HCT116 (cell line): ENCODE data around the gene RPS16. TPM values are rescaled to one million over a fixed set of nuclear protein-coding genes. Genes with fewer than 3 reads are reported as not detected.
A peak's percentile ranks its signal among the peaks of the same experiment; 100 is the strongest.

Source experiments
- ATAC-seq: fragments of 200-7000 bp; cut with Tn5 transposase; 2 replicates; pipeline ENCODE4 v1.9.1; 2020; ENCODE audit warnings: mild to moderate bottlenecking, moderate library complexity
- BruUV-seq: library from RNA; stranded (reverse); fragments of 400-500 nt; replicated peaks from 2 replicates; lab custom pipeline; 2021; lab: Mats Ljungman, UMichigan
- CTCF ChIA-PET: fragments of 300-600 bp; sonication (Branson Sonifier 250); formaldehyde crosslinking; loops from one replicate; lab custom pipeline; 2021; ENCODE audit warnings: antibody characterized with exemption; lab: Charles Lee
- POLR2A ChIA-PET: fragments of 300-600, 350-600 bp; sonication (Branson Sonifier 250); formaldehyde crosslinking; loops from one replicate; lab custom pipeline; 2021; ENCODE audit warnings: antibody characterized with exemption; lab: Charles Lee
- RAD21 ChIA-PET, 2 experiments: fragments of 300-600 bp; sonication (Branson Sonifier 250); formaldehyde crosslinking; loops; one replicate each; lab custom pipeline; 2023; ENCODE audit warnings: low total read pairs in 2 of 2; ENCODE audit not compliant: uncharacterized antibody in 2 of 2, unreplicated experiment in 2 of 2, low non-redundant PET in 1 of 2; lab: Charles Lee
- DNase-seq: peaks from one replicate; pipeline ENCODE4 v3.0.0-alpha.2; 2010; ENCODE audit warnings: low read depth, low spot score
- H2AFZ ChIP-seq: fragments of 200-600 bp; shearing (Covaris generic), sonication (generic); 2 replicates; pipeline ENCODE4 v1.6.1; 2017; ENCODE audit warnings: low read depth, mixed run types, mixed read lengths, antibody characterized with exemption, low read length; ENCODE audit not compliant: poor library complexity, severe bottlenecking
- H3K27ac ChIP-seq: 2 replicates; pipeline ENCODE4 v1.5.1; 2012; ENCODE audit warnings: low read depth, low read length
- H3K27me3 ChIP-seq: fragments of 200-600 bp; sonication (generic); 2 replicates; pipeline ENCODE4 v1.6.1; 2016; ENCODE audit warnings: mixed run types, low read length, mixed read lengths; ENCODE audit not compliant: insufficient read depth
- H3K36me3 ChIP-seq, 2 experiments: fragments of 200-500 bp in 1 of 2; fragments of 200-600 bp in 1 of 2; sonication (Bioruptor generic) in 1 of 2; sonication (generic) in 1 of 2; 2 replicates each; pipeline versions ENCODE4 v1.5.1 to v1.6.1; 2014 to 2016; ENCODE audit warnings: low read length in 2 of 2, inconsistent platforms in 1 of 2, mixed read lengths in 1 of 2, mixed run types in 1 of 2; ENCODE audit not compliant: insufficient read depth in 2 of 2, control insufficient read depth in 1 of 2
- H3K4me1 ChIP-seq, 2 experiments: fragments of 200-600 bp in 1 of 2; sonication (generic) in 1 of 2; 2 replicates each; pipeline versions ENCODE4 v1.5.1 to v1.6.1; 2012 to 2017; ENCODE audit warnings: low read length in 2 of 2, inconsistent platforms in 1 of 2, mild to moderate bottlenecking in 1 of 2, mixed read lengths in 1 of 2, mixed run types in 1 of 2, moderate library complexity in 1 of 2; ENCODE audit not compliant: insufficient read depth in 2 of 2, control insufficient read depth in 1 of 2
- H3K4me2 ChIP-seq: fragments of 200-600 bp; sonication (generic); 2 replicates; pipeline ENCODE4 v1.6.1; 2017; ENCODE audit warnings: mixed run types, low read length, mixed read lengths
- H3K4me3 ChIP-seq, 2 experiments: fragments of 200-600 bp in 1 of 2; sonication (generic) in 1 of 2; replicated peaks in 1 of 2; 2 replicates each; pipeline ENCODE4 v1.5.1; 2011 to 2016; ENCODE audit warnings: low read length in 2 of 2, control low read depth in 1 of 2, low read depth in 1 of 2, mild to moderate bottlenecking in 1 of 2, mixed read lengths in 1 of 2, mixed run types in 1 of 2
- H3K79me2 ChIP-seq: fragments of 200-600 bp; sonication (generic); 2 replicates; pipeline ENCODE4 v1.6.1; 2017; ENCODE audit warnings: mild to moderate bottlenecking, mixed run types, low read length, moderate library complexity, mixed read lengths; ENCODE audit not compliant: insufficient read depth
- H3K9ac ChIP-seq: fragments of 200-600 bp; sonication (generic); 2 replicates; pipeline ENCODE4 v1.6.1; 2016; ENCODE audit warnings: low read length, mixed read lengths
- H3K9me2 ChIP-seq: fragments of 200-600 bp; sonication (generic), shearing (Covaris generic); 2 replicates; pipeline ENCODE4 v1.6.1; 2017; ENCODE audit warnings: mixed run types, mild to moderate bottlenecking, moderate library complexity; ENCODE audit not compliant: insufficient read depth
- H3K9me3 ChIP-seq, 2 experiments: fragments of 200-500 bp in 1 of 2; fragments of 200-600 bp in 1 of 2; sonication (Bioruptor generic) in 1 of 2; sonication (generic) in 1 of 2; 2 replicates each; pipeline ENCODE4 v1.6.1; 2014 to 2017; ENCODE audit warnings: low read length in 2 of 2, mixed read lengths in 2 of 2, inconsistent platforms in 1 of 2, low read depth in 1 of 2, mild to moderate bottlenecking in 1 of 2, mixed run types in 1 of 2, moderate library complexity in 1 of 2; ENCODE audit not compliant: control insufficient read depth in 1 of 2, insufficient read depth in 1 of 2
- H4K20me1 ChIP-seq: fragments of 200-600 bp; sonication (generic), shearing (Covaris generic); 2 replicates; pipeline ENCODE4 v1.6.1; 2017; ENCODE audit warnings: mixed run types, mild to moderate bottlenecking, moderate library complexity; ENCODE audit not compliant: insufficient read depth
- CEBPB ChIP-seq: IDR thresholded peaks from 2 replicates; pipeline ENCODE4 v1.6.1; 2012; ENCODE audit warnings: low read depth
- EGR1 ChIP-seq: IDR thresholded peaks from 2 replicates; pipeline ENCODE4 v1.6.1; 2012; ENCODE audit warnings: low read depth
- EZH2 ChIP-seq: fragments of 200-600 bp; sonication (generic); IDR thresholded peaks from 2 replicates; pipeline ENCODE4 v1.6.1; 2017; ENCODE audit warnings: antibody characterized with exemption, mixed run types
- EZH2phosphoT487 ChIP-seq: fragments of 200-600 bp; IDR thresholded peaks from 2 replicates; pipeline ENCODE4 v1.6.1; 2018; ENCODE audit warnings: antibody characterized with exemption, borderline replicate concordance
- FOSL1 ChIP-seq: IDR thresholded peaks from 2 replicates; pipeline ENCODE4 v1.6.1; 2012; ENCODE audit warnings: low read depth
- JUND ChIP-seq: IDR thresholded peaks from 2 replicates; pipeline ENCODE4 v1.6.1; 2012
- POLR2A ChIP-seq: IDR thresholded peaks from 2 replicates; pipeline ENCODE4 v1.7.0; 2011; ENCODE audit warnings: borderline replicate concordance; ENCODE audit not compliant: insufficient read depth, insufficient read length; ENCODE audit errors: extremely low read depth
- POLR2AphosphoS5 ChIP-seq: IDR thresholded peaks from 2 replicates; pipeline ENCODE4 v1.6.1; 2011; ENCODE audit warnings: mild to moderate bottlenecking, low read depth, low read length, moderate library complexity
- SP1 ChIP-seq: IDR thresholded peaks from 2 replicates; pipeline ENCODE4 v1.6.1; 2012; ENCODE audit warnings: low read depth
- SRF ChIP-seq: IDR thresholded peaks from 2 replicates; pipeline ENCODE4 v1.6.1; 2012; ENCODE audit warnings: low read depth
- YY1 ChIP-seq: IDR thresholded peaks from 2 replicates; pipeline ENCODE4 v1.6.1; 2011; ENCODE audit warnings: low read length, low read depth, moderate library complexity, mild to moderate bottlenecking; ENCODE audit not compliant: insufficient replicate concordance; ENCODE audit errors: extremely low read depth
- ZNF274 ChIP-seq: fragments of 200-500 bp; sonication (Bioruptor generic); IDR thresholded peaks from 2 replicates; pipeline ENCODE4 v1.6.1; 2014; ENCODE audit warnings: mild to moderate bottlenecking, low read depth, low read length, inconsistent platforms
- intact Hi-C: fragments of 100-400 bp; cut with micrococcal nuclease; formaldehyde crosslinking; loops from 2 replicates; pipeline ENCODE4 v1.10.0; 2022
- total RNA-seq: library from RNA; stranded (reverse); gene quantifications from one replicate; pipeline ENCODE4 v1.2.1, GENCODE V29; 2021; ENCODE audit not compliant: unreplicated experiment
- TF ChIP-seq, protein P1 (sequence below): IDR thresholded peaks from 2 replicates; pipeline ENCODE4 v1.6.1; 2011; ENCODE audit warnings: mild to moderate bottlenecking, low read length, moderate library complexity; ENCODE audit not compliant: insufficient replicate concordance; ENCODE audit errors: extremely low read depth
- TF ChIP-seq, protein P2 (sequence below): IDR thresholded peaks from 2 replicates; pipeline ENCODE4 v1.6.1; 2012
- TF ChIP-seq, protein P3 (sequence below): IDR thresholded peaks from 2 replicates; pipeline ENCODE4 v1.6.1; 2012; ENCODE audit warnings: low read depth

RPS16 gene
- total RNA-seq, 1 experiment from 2014 or later, result 3,365 TPM

DNA sequence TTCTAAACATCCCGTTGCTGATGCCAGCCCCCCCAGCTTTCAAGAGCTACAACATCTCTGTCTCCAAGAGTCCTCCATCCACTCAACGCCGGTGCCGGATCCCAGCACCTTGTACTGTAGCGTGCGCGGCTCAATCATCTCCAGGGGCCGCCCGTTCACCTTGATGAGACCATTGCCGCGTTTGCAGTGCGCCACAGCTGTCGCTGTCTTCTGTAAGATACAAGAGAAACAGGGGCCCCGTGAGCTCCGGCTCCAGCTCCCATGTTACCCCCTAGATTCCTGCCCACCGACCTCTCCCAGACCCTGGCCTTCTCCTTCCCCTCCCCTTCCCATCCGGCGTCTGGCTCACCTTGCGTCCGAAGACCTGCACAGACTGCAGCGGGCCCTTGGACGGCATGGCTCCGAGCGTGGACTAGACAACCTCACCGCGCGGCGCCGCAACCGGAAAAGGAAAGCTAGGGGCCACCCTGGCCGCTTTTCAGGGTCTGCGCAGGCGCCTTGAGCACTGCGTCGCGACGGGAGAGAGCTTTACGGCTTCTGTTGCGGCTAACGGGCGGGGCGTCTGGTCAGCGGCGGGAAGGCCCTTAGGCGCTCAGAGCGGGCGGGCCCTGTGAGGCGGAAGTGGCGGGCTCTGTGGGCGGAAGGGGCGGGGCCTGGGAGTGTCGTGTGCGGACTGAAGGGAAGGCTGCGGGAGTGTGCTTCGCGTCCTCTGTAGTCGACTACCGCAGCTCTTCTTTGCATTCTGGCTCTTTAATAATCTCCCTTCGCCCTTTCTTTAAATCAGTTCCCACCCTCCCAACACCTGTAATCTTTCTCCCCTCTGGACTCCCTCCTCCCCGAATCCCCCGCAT is at the start of gene RPS16 (continued):
- TF ChIP-seq, protein P1, sequence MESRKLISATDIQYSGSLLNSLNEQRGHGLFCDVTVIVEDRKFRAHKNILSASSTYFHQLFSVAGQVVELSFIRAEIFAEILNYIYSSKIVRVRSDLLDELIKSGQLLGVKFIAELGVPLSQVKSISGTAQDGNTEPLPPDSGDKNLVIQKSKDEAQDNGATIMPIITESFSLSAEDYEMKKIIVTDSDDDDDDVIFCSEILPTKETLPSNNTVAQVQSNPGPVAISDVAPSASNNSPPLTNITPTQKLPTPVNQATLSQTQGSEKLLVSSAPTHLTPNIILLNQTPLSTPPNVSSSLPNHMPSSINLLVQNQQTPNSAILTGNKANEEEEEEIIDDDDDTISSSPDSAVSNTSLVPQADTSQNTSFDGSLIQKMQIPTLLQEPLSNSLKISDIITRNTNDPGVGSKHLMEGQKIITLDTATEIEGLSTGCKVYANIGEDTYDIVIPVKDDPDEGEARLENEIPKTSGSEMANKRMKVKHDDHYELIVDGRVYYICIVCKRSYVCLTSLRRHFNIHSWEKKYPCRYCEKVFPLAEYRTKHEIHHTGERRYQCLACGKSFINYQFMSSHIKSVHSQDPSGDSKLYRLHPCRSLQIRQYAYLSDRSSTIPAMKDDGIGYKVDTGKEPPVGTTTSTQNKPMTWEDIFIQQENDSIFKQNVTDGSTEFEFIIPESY, result peak; percentile 57
- TF ChIP-seq SP1, result peak; percentile 86
- peak; percentile 99 for TF ChIP-seq POLR2AphosphoS5
- peak; percentile 50 for TF ChIP-seq EGR1
- TF ChIP-seq, protein P2, sequence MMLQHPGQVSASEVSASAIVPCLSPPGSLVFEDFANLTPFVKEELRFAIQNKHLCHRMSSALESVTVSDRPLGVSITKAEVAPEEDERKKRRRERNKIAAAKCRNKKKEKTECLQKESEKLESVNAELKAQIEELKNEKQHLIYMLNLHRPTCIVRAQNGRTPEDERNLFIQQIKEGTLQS, result no peak

DNA sequence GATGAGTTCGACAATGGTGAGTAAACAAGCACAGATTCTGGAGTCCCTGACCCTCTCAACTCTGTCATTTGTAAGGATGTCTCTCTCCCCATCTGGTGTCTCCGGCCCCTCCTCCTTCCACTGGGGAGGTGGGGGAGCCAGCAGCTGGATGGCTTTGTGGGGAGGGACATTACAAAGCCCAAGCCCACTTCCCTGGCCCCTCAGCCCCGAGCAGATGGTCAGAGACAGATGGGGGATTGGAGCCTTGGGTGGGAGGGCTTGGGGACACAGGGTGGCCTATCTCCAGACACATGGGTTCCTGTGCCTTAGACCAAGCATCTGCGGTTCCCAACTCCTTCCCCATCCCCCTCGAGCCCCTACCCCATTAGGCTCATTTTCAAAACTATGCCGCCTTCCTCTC is 47.4 kb upstream of the RPS16 start:
- Histone ChIP-seq H3K4me2 (no peak overlapping the region), H3K27ac (no peak overlapping the region), H3K9ac (no peak overlapping the region), H3K9me2 (no peaks in the 10 kb centered on the region), H3K79me2 (peaks cover 66% of the 10 kb centered on the region), H3K4me1 (peaks cover 6 to 16% of the 10 kb centered on the region in 2 experiments), H3K9me3 (no peaks in the 10 kb centered on the region), H2AFZ (no peak overlapping the region), H3K4me3 (no peak overlapping the region), H4K20me1 (no peaks in the 10 kb centered on the region), H3K36me3 (peaks cover 14 to 38% of the 10 kb centered on the region in 2 experiments; a peak in 3 of 4 replicates), H3K27me3 (no peaks in the 10 kb centered on the region)
- intact Hi-C loops, result no loop called here
- CTCF ChIA-PET, result no interaction called here
- DNase-seq, result no peak
- RAD21 ChIA-PET, result no interaction called here
- ATAC-seq, result no peak
- POLR2A ChIA-PET, result no interaction called here
- BruUV-seq, result no TSS peak
- TF ChIP-seq ZNF274 (no peak), YY1 (no peak), EGR1 (no peak), CEBPB (no peak), JUND (no peak), EZH2phosphoT487 (no peak), POLR2A (no peak), POLR2AphosphoS5 (no peak), EZH2 (no peak), SRF (no peak), FOSL1 (no peak), SP1 (no peak)
- TF ChIP-seq, protein P2, result no peak
- TF ChIP-seq, protein P1, result no peak
- TF ChIP-seq, protein P3, sequence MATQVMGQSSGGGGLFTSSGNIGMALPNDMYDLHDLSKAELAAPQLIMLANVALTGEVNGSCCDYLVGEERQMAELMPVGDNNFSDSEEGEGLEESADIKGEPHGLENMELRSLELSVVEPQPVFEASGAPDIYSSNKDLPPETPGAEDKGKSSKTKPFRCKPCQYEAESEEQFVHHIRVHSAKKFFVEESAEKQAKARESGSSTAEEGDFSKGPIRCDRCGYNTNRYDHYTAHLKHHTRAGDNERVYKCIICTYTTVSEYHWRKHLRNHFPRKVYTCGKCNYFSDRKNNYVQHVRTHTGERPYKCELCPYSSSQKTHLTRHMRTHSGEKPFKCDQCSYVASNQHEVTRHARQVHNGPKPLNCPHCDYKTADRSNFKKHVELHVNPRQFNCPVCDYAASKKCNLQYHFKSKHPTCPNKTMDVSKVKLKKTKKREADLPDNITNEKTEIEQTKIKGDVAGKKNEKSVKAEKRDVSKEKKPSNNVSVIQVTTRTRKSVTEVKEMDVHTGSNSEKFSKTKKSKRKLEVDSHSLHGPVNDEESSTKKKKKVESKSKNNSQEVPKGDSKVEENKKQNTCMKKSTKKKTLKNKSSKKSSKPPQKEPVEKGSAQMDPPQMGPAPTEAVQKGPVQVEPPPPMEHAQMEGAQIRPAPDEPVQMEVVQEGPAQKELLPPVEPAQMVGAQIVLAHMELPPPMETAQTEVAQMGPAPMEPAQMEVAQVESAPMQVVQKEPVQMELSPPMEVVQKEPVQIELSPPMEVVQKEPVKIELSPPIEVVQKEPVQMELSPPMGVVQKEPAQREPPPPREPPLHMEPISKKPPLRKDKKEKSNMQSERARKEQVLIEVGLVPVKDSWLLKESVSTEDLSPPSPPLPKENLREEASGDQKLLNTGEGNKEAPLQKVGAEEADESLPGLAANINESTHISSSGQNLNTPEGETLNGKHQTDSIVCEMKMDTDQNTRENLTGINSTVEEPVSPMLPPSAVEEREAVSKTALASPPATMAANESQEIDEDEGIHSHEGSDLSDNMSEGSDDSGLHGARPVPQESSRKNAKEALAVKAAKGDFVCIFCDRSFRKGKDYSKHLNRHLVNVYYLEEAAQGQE, result no peak
